ENCODE results near the gene SEMA5B. TPM values are rescaled to one million over a fixed set of nuclear protein-coding genes. Genes with fewer than 3 reads are reported as not detected.

The SEMA5B gene
- polyA plus RNA-seq, 3 donors from 2014 or later: not detected

DNA sequence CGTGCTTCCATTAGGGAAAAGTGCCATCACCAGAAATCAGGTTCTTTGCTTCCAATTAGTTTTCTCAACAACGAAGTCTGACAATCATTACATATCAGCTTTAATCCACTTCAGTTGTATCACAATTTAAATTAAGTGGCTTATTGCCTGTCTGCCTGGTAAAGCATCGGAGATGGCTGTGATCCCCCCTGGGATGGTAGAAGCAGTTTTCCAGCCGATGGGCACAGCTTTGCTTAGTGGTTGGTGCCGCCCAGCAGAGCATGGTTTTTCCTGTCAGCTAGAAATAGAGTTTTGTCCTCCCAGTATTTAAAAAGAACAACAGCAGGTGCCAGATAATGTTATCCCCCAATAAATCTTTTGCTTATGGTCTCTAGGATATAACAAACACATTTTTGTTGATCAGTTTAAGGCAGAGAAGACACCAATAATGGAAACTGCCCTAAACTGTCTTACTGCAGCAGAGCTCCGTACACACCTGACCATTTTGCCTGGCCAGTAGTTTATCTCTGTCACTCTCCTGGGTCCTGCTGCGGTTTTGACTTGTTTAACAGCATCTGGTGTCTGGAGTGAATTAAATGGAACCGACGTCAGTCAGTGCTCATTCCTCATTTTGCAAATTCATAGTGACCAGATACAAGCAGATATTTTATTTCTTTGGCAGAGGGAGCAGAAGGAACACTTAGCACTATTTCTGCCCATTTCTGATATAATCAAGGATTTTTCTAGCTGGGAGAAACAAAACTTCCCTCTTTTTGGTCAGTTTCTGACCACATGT lies 153.6 kb downstream of the SEMA5B start:
- Mint-ChIP-seq H3K27me3 (ENCODE audit: low read depth in 3 of 3) (no peaks in the 10 kb centered on the region), H3K4me1 (peaks cover 17 to 20% of the 10 kb centered on the region in 2 donors), H3K9me3 (no peaks in the 10 kb centered on the region), H3K4me3 (no peak overlapping the region), H3K36me3 (peaks cover 0 to 21% (median 17%) of the 10 kb centered on the region in 3 donors), H3K27ac (no peak overlapping the region)
- DNase-seq: no peak

DNA sequence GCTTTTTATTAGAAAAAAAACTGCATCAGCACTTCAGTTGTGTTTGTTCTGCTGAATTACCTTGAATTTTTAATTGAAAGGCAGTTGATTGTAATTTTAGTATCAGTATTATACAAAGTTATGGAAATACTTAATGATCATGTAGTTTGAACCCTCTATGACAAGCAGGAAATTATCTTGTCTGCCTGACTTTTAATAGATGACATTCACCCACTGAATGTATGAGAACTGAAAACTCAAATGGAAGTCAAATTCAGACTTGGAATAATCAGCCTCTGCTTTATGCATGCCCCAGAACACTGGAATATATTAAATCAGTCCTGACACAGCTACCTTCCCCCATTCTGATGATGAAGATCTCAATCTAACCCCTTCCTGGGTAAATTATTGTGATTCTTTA lies 159.2 kb downstream of the SEMA5B start:
- Mint-ChIP-seq H3K27ac (no peak overlapping the region), H3K9me3 (no peaks in the 10 kb centered on the region), H3K27me3 (ENCODE audit: low read depth in 3 of 3) (no peaks in the 10 kb centered on the region)

GRCh38 chr3:122864498-122864897 lies 163.1 kb downstream of the SEMA5B start:
- no peaks in the 10 kb centered on the region for H3K9me3 Mint-ChIP-seq
- no peaks in the 10 kb centered on the region for H3K27me3 Mint-ChIP-seq (ENCODE audit: low read depth in 3 of 3)
- H3K36me3 Mint-ChIP-seq: peaks cover 8 to 30% (median 10%) of the 10 kb centered on the region in 3 donors
- no peak for DNase-seq
- H3K4me1 Mint-ChIP-seq: no peaks in the 10 kb centered on the region
- no peak overlapping the region for H3K4me3 Mint-ChIP-seq
- no peak overlapping the region for H3K27ac Mint-ChIP-seq

More for the DNA sequence above, 159.2 kb downstream of the SEMA5B start:
- no peaks in the 10 kb centered on the region for H3K4me1 Mint-ChIP-seq
- H3K36me3 Mint-ChIP-seq: peaks cover 3 to 28% (median 14%) of the 10 kb centered on the region in 3 donors
- H3K4me3 Mint-ChIP-seq: no peak overlapping the region
- no peak for DNase-seq

DNA sequence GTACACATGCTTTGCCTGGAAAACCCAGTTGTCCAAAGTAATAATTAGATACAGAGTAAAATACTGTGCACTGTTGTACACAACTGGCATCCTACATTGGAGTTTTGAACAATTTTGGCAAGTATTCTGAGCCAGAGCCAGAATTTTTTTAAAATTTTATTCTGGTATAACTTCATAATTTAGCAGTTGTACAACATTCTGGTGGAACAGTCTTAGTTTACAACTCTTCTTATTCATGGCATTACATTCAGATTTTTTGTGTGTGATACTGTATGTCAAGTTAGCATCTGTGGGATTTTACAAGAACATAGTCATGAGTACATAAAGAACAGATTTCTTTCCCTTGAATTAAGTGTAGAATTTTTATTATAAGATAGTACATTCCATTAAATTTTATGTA lies 165.2 kb downstream of the SEMA5B start:
- no peak for DNase-seq
- Mint-ChIP-seq H3K4me1 (no peaks in the 10 kb centered on the region), H3K9me3 (no peaks in the 10 kb centered on the region), H3K27me3 (ENCODE audit: low read depth in 3 of 3) (peaks cover 0 to 4% (median 0%) of the 10 kb centered on the region in 3 donors), H3K36me3 (peaks cover 8 to 37% (median 17%) of the 10 kb centered on the region in 3 donors), H3K27ac (no peak overlapping the region), H3K4me3 (no peak overlapping the region)

Other genes with a start within 250 kb of the SEMA5B start
- 10 to 100 TPM in 1 of 3 donors, 1 to 10 TPM in 2; 3.3 to 10.1 (median 7.4) TPM for gene HSPBAP1, start 233.9 kb downstream of the SEMA5B start, polyA plus RNA-seq
- gene SLC49A4, start 232.7 kb downstream of the SEMA5B start, polyA plus RNA-seq: 1 to 10 TPM; 2.3 to 3.6 (median 3.0) TPM
- 1 to 10 TPM in 1 of 3 donors, under 1 TPM in 1, not detected in 1; 0.74 to 1.3 TPM for gene PDIA5, start 39.3 kb upstream of the SEMA5B start, polyA plus RNA-seq
- gene SEC22A, start 174.2 kb upstream of the SEMA5B start, polyA plus RNA-seq: 10 to 100 TPM in 2 of 3 donors, 1 to 10 TPM in 1; 9.6 to 15.3 (median 14.0) TPM

Measured in immature natural killer cell (primary cell).